GM20000 (cell line): ENCODE data around the gene LPGAT1.

ENCODE experiments used
- DNase-seq: peaks from one replicate; pipeline ENCODE4 v3.0.0; 2012; ENCODE audit warnings: low spot score
- CTCF ChIP-seq: IDR thresholded peaks from 2 replicates; pipeline ENCODE4 v1.5.1; 2012; ENCODE audit warnings: mild to moderate bottlenecking, control low read depth; ENCODE audit errors: extremely low read depth, missing control alignments

LPGAT1 gene

GRCh38 chr1:211738691-211739301 lies 91.8 kb downstream of the LPGAT1 start:
- DNase-seq, result no peak
- TF ChIP-seq CTCF, result no peak

- no peak for DNase-seq
- no peak for TF ChIP-seq CTCF
Measured at GRCh38 chr1:211738096-211738690, 92.4 kb downstream of the LPGAT1 start.

GRCh38 chr1:211737115-211738035 lies 93.2 kb downstream of the LPGAT1 start:
- no peak for DNase-seq
- TF ChIP-seq CTCF, result no peak

- TF ChIP-seq CTCF, result no peak
- no peak for DNase-seq
Measured at GRCh38 chr1:211736351-211736915, 94.1 kb downstream of the LPGAT1 start.

- TF ChIP-seq CTCF, result no peak
- no peak for DNase-seq
Measured at GRCh38 chr1:211735208-211736170, 95.1 kb downstream of the LPGAT1 start.

GRCh38 chr1:211734791-211735190 lies 95.8 kb downstream of the LPGAT1 start:
- DNase-seq, result no peak
- no peak for TF ChIP-seq CTCF
